Naive thymus-derived CD4-positive, alpha-beta T cell (primary cell): ENCODE measurements around the gene HEATR1. TPM values are rescaled to one million over a fixed set of nuclear protein-coding genes. Genes with fewer than 3 reads are reported as not detected.
A peak's percentile ranks its signal among the peaks of the same experiment; 100 is the strongest.

Experiments
- ATAC-seq: fragments of 150-1000 bp; cut with Tn5 transposase; 2 replicates; pipeline ENCODE4 v1.10.0; 2021; ENCODE audit warnings: mild to moderate bottlenecking, moderate library complexity
- CTCF ChIA-PET: fragments of 350-600 bp; sonication (Branson Sonifier 250); formaldehyde crosslinking; loops from one replicate; lab custom pipeline; 2021; ENCODE audit warnings: antibody characterized with exemption; lab: Charles Lee
- POLR2A ChIA-PET: fragments of 350-600 bp; sonication (Branson Sonifier 250); formaldehyde crosslinking; loops from one replicate; lab custom pipeline; 2021; ENCODE audit warnings: antibody characterized with exemption, inconsistent platforms; lab: Charles Lee
- DNase-seq, 9 donors: peaks; one replicate each; pipeline versions ENCODE4 v3.0.0 to v3.0.0-alpha.2; 2020 to 2022; ENCODE audit warnings: mixed read lengths in 1 of 9
- H3K27ac ChIP-seq: one replicate; pipeline ENCODE4 v1.7.0; 2013; ENCODE audit warnings: mild to moderate bottlenecking, low read depth, low read length, moderate library complexity
- H3K27me3 ChIP-seq, 2 donors: one replicate each; pipeline ENCODE4 v1.7.0; 2013; ENCODE audit warnings: low read length in 2 of 2, mild to moderate bottlenecking in 2 of 2, moderate library complexity in 2 of 2; ENCODE audit not compliant: control insufficient read depth in 2 of 2, insufficient read depth in 2 of 2
- H3K36me3 ChIP-seq, 3 experiments: 1 replicate in 2 of 3; 2 replicates in 1 of 3; pipeline ENCODE4 v1.7.0; 2013; ENCODE audit warnings: low read length in 3 of 3, mild to moderate bottlenecking in 3 of 3, moderate library complexity in 1 of 3; ENCODE audit not compliant: insufficient read depth in 3 of 3, control insufficient read depth in 2 of 3
- H3K4me1 ChIP-seq, 2 donors: one replicate each; pipeline ENCODE4 v1.7.0; 2013; ENCODE audit warnings: low read length in 2 of 2, mild to moderate bottlenecking in 2 of 2, moderate library complexity in 1 of 2; ENCODE audit not compliant: control insufficient read depth in 2 of 2, insufficient read depth in 2 of 2
- H3K4me3 ChIP-seq: 2 replicates; pipeline ENCODE4 v1.7.0; 2013; ENCODE audit warnings: mild to moderate bottlenecking, low read length
- H3K9me3 ChIP-seq, 3 experiments: 1 replicate in 2 of 3; 2 replicates in 1 of 3; pipeline ENCODE4 v1.7.0; 2013; ENCODE audit warnings: low read length in 3 of 3; ENCODE audit not compliant: control insufficient read depth in 2 of 3
- H3K27ac Mint-ChIP-seq, 9 donors: one replicate each; pipeline ENCODE4 v1.8.0; 2020 to 2022; ENCODE audit warnings: mixed read lengths in 9 of 9, mild to moderate bottlenecking in 8 of 9, moderate library complexity in 5 of 9, inconsistent platforms in 2 of 9
- H3K27me3 Mint-ChIP-seq, 5 donors: one replicate each; pipeline ENCODE4 v1.8.0; 2021 to 2022; ENCODE audit warnings: mixed read lengths in 5 of 5, mild to moderate bottlenecking in 1 of 5
- H3K36me3 Mint-ChIP-seq, 5 donors: one replicate each; pipeline ENCODE4 v1.8.0; 2020 to 2022; ENCODE audit warnings: mixed read lengths in 5 of 5, mild to moderate bottlenecking in 3 of 5, inconsistent platforms in 1 of 5
- H3K4me1 Mint-ChIP-seq, 7 donors: one replicate each; pipeline ENCODE4 v1.8.0; 2020 to 2022; ENCODE audit warnings: mixed read lengths in 7 of 7, mild to moderate bottlenecking in 3 of 7, inconsistent platforms in 1 of 7
- H3K4me3 Mint-ChIP-seq, 10 donors: one replicate each; pipeline ENCODE4 v1.8.0; 2020 to 2022; ENCODE audit warnings: mild to moderate bottlenecking in 10 of 10, mixed read lengths in 10 of 10, moderate library complexity in 6 of 10, inconsistent platforms in 2 of 10
- H3K9me3 Mint-ChIP-seq, 11 donors: one replicate each; pipeline ENCODE4 v1.8.0; 2020 to 2022; ENCODE audit warnings: mixed read lengths in 11 of 11, mild to moderate bottlenecking in 4 of 11, inconsistent platforms in 1 of 11, moderate library complexity in 1 of 11
- intact Hi-C, 2 donors: fragments of 100-400 bp; cut with micrococcal nuclease; formaldehyde crosslinking; loops; one replicate each; pipeline ENCODE4 v1.15.1; 2023
- polyA plus RNA-seq, 2 donors: library from polyadenylated mRNA; unstranded; fragments of 300-500 nt; fragmentation: Illumina TruSeq; gene quantifications; one replicate each; pipeline ENCODE4 v1.2.3, GENCODE V29; 2021
- total RNA-seq, 6 experiments: library from RNA in 5 of 6; stranded (reverse) in 5 of 6; gene quantifications; 1 replicate in 5 of 6; 2 replicates in 1 of 6; pipeline ENCODE4 v1.2.3 and lab custom pipeline; 2021 to 2026

Gene HEATR1
- total and polyA plus RNA-seq, 7 experiments from 2014 or later, result 14.2 to 58.7 (median 41.5) TPM

- H3K27ac ChIP-seq, result peak overlapping the region; percentile 87
- CTCF ChIA-PET, result no interaction called here
Observed at GRCh38 chr1:236522937-236523703, 81.2 kb downstream of the HEATR1 start.

GRCh38 chr1:236520445-236521005 lies 83.8 kb downstream of the HEATR1 start:
- Mint-ChIP-seq H3K27me3 (peaks cover 0 to 11% (median 0%) of the 10 kb centered on the region in 5 donors), H3K9me3 (peaks cover 0 to 3% (median 0%) of the 10 kb centered on the region in 11 donors), H3K4me1 (peaks cover 18 to 46% (median 36%) of the 10 kb centered on the region in 7 donors), H3K36me3 (peaks cover 0 to 10% (median 3%) of the 10 kb centered on the region in 5 donors), H3K27ac (peak overlapping the region in 1 of 9 donors; percentile 11), H3K4me3 (no peak overlapping the region)
- ChIA-PET CTCF (no interaction called here), POLR2A (no interaction called here)
- Histone ChIP-seq H3K27ac (no peak overlapping the region), H3K4me3 (no peak overlapping the region), H3K9me3 (no peaks in the 10 kb centered on the region), H3K27me3 (no peaks in the 10 kb centered on the region), H3K36me3 (peaks cover 0 to 6% (median 0%) of the 10 kb centered on the region in 3 experiments), H3K4me1 (peaks cover 8 to 19% of the 10 kb centered on the region in 2 donors)
- ATAC-seq, result no peak
- no peak for DNase-seq
- intact Hi-C loops, result loop anchor here (5.0 kb wide), 4 partner anchors 103 to 653 kb away; partner anchors contain the start of genes GPR137B (in 1 of the 2) and LYST (in 1 of the 2)

More at GRCh38 chr1:236522937-236523703, 81.2 kb downstream of the HEATR1 start:
- Mint-ChIP-seq H3K9me3 (peaks cover 0 to 3% (median 0%) of the 10 kb centered on the region in 11 donors), H3K4me1 (peaks cover 10 to 39% (median 35%) of the 10 kb centered on the region in 7 donors), H3K27ac (peak overlapping the region; percentile 93 to 99 (median 98)), H3K4me3 (peak overlapping the region; percentile 93 to 100 (median 99)), H3K27me3 (peaks cover 0 to 5% (median 0%) of the 10 kb centered on the region in 5 donors), H3K36me3 (peaks cover 5 to 26% (median 18%) of the 10 kb centered on the region in 5 donors)
- ATAC-seq, result no peak
- peak in 2 of 9 donors; percentile 9 to 19 for DNase-seq
- POLR2A ChIA-PET, result interaction anchor here (1.0 kb wide), 1 partner anchor 20 kb away, joined by 3 read pairs; no protein-coding TSS in a partner anchor
- H3K9me3 ChIP-seq, result no peaks in the 10 kb centered on the region
- H3K27me3 ChIP-seq, result no peaks in the 10 kb centered on the region
- H3K36me3 ChIP-seq, result peaks cover 0 to 22% (median 5%) of the 10 kb centered on the region in 3 experiments
- peak overlapping the region; percentile 70 for H3K4me3 ChIP-seq
- intact Hi-C loops, result loop anchor here (5.0 kb wide), 4 partner anchors 106 to 656 kb away; partner anchors contain the start of genes GPR137B (in 1 of the 2) and LYST (in 1 of the 2)
- peaks cover 4 to 5% of the 10 kb centered on the region in 2 donors for H3K4me1 ChIP-seq

- Histone ChIP-seq H3K27me3 (no peaks in the 10 kb centered on the region), H3K36me3 (no peaks in the 10 kb centered on the region), H3K9me3 (no peaks in the 10 kb centered on the region), H3K4me3 (no peak overlapping the region), H3K4me1 (peaks cover 7 to 19% of the 10 kb centered on the region in 2 donors), H3K27ac (no peak overlapping the region)
- Mint-ChIP-seq H3K27me3 (peaks cover 0 to 13% (median 0%) of the 10 kb centered on the region in 5 donors), H3K4me1 (peaks cover 16 to 42% (median 25%) of the 10 kb centered on the region in 7 donors), H3K4me3 (peak overlapping the region in 2 of 10 donors; percentile 1 to 19), H3K9me3 (no peaks in the 10 kb centered on the region), H3K36me3 (peaks cover 0 to 10% (median 0%) of the 10 kb centered on the region in 5 donors), H3K27ac (peak overlapping the region in 1 of 9 donors; percentile 23)
- CTCF ChIA-PET, result interaction anchor here (0.6 kb wide), 1 partner anchor 30 kb away, joined by 3 read pairs; no protein-coding TSS in a partner anchor
- ATAC-seq (no peak), DNase-seq (no peak)
- POLR2A ChIA-PET, result interaction anchor here (0.6 kb wide), 1 partner anchor 11 kb away, joined by 3 read pairs; no protein-coding TSS in a partner anchor
- intact Hi-C loops, result loop anchor here in 1 of 2 donors (5.0 kb wide), 1 partner anchor 651 kb away; the partner anchor contains the start of gene LYST
Observed at GRCh38 chr1:236518322-236518721, 86.0 kb downstream of the HEATR1 start.

- H3K4me3 ChIP-seq, result peak overlapping the region; percentile 49
- Mint-ChIP-seq H3K27me3 (peaks cover 0 to 15% (median 0%) of the 10 kb centered on the region in 5 donors), H3K4me3 (peak overlapping the region; percentile 58 to 88 (median 81)), H3K4me1 (peaks cover 9 to 33% (median 20%) of the 10 kb centered on the region in 7 donors), H3K36me3 (peaks cover 0 to 8% (median 0%) of the 10 kb centered on the region in 5 donors), H3K9me3 (no peaks in the 10 kb centered on the region), H3K27ac (peak overlapping the region; percentile 33 to 95 (median 88))
- POLR2A ChIA-PET, result interaction anchor here (1.1 to 2.4 kb wide), 2 partner anchors 9 to 278 kb away, joined by 3 to 8 read pairs; partner anchors contain the start of gene MTR
- peaks cover 4 to 17% of the 10 kb centered on the region in 2 donors for H3K4me1 ChIP-seq
- CTCF ChIA-PET, result interaction anchor here (0.6 to 1.4 kb wide), 2 partner anchors 14 to 1914 kb away, joined by 3 to 8 read pairs; no protein-coding TSS in a partner anchor
- no peaks in the 10 kb centered on the region for H3K9me3 ChIP-seq
- peak in 6 of 9 donors; percentile 18 to 49 (median 34) for DNase-seq
- no peaks in the 10 kb centered on the region for H3K36me3 ChIP-seq
- peak overlapping the region; percentile 61 for H3K27ac ChIP-seq
- intact Hi-C loops, result loop anchor here in 1 of 2 donors (1.0 to 5.0 kb wide), 2 partner anchors 7 to 650 kb away; partner anchors contain the start of gene LYST
- peak; percentile 90 for ATAC-seq
- no peaks in the 10 kb centered on the region for H3K27me3 ChIP-seq
Observed at GRCh38 chr1:236516929-236517704, 87.2 kb downstream of the HEATR1 start.

- intact Hi-C loops, result loop anchor here in 1 of 2 donors (5.0 kb wide), 1 partner anchor 648 kb away; the partner anchor contains the start of gene LYST
Observed at GRCh38 chr1:236515443-236515958, 88.8 kb downstream of the HEATR1 start.

More at GRCh38 chr1:236515443-236515958, 88.8 kb downstream of the HEATR1 start:
- no peak overlapping the region for H3K27ac ChIP-seq
- DNase-seq, result no peak
- no peaks in the 10 kb centered on the region for H3K27me3 ChIP-seq
- Mint-ChIP-seq H3K27me3 (peaks cover 0 to 14% (median 0%) of the 10 kb centered on the region in 5 donors), H3K36me3 (peaks cover 0 to 3% (median 0%) of the 10 kb centered on the region in 5 donors), H3K27ac (peak overlapping the region in 1 of 9 donors; percentile 88), H3K4me1 (peaks cover 9 to 33% (median 20%) of the 10 kb centered on the region in 7 donors), H3K9me3 (no peaks in the 10 kb centered on the region), H3K4me3 (peak overlapping the region in 2 of 10 donors; percentile 8 to 71)
- ATAC-seq, result no peak
- CTCF ChIA-PET, result no interaction called here
- H3K4me3 ChIP-seq, result no peak overlapping the region
- H3K36me3 ChIP-seq, result no peaks in the 10 kb centered on the region
- H3K4me1 ChIP-seq, result peaks cover 4 to 17% of the 10 kb centered on the region in 2 donors
- H3K9me3 ChIP-seq, result no peaks in the 10 kb centered on the region
- POLR2A ChIA-PET, result interaction anchor here (0.6 to 2.4 kb wide), 3 partner anchors 10 to 32 kb away, joined by 3 to 8 read pairs (median 6); no protein-coding TSS in a partner anchor
